A673 (cell line): ENCODE results near the gene HAAO.

Experiments used
- CTCF ChIP-seq: fragments of 300-800, 200-600 bp; sonication (generic); conservative IDR thresholded peaks from 2 replicates; pipeline ENCODE4 v1.5.1; 2017; ENCODE audit warnings: low read depth, mild to moderate bottlenecking, antibody characterized with exemption, low read length, moderate library complexity, mixed read lengths
- EZH2 ChIP-seq: fragments of 200-600 bp; sonication (generic); IDR thresholded peaks from 2 replicates; pipeline ENCODE4 v1.6.1; 2017; ENCODE audit warnings: borderline replicate concordance, low read depth, mild to moderate bottlenecking, mixed read lengths, antibody characterized with exemption, low read length; ENCODE audit not compliant: poor library complexity, severe bottlenecking

- TF ChIP-seq CTCF (no peak), EZH2 (no peak)
Observed at GRCh38 chr2:42768706-42769256, 23.6 kb downstream of the HAAO start.
